SW 1271 (cell line): ENCODE measurements around the gene CAMK2D.

Experiments used
- DNase-seq, 2 experiments: peaks; one replicate each; lab custom pipeline; 2025; lab: John Stamatoyannopoulos, UW

CAMK2D gene

DNA sequence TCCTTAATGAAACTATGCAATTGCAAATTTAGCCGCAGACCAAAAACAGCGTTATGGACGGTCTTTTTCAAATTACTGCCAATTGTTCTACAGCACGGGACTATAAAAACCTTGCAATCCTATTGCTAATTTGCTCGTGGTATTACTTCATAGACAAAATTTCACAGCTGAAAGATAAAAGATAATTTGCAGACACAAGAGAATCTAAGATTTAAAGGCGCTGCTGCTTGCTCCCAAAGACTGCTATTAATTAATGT, 1.4 kb upstream of the CAMK2D start:
- no peak for DNase-seq

DNA sequence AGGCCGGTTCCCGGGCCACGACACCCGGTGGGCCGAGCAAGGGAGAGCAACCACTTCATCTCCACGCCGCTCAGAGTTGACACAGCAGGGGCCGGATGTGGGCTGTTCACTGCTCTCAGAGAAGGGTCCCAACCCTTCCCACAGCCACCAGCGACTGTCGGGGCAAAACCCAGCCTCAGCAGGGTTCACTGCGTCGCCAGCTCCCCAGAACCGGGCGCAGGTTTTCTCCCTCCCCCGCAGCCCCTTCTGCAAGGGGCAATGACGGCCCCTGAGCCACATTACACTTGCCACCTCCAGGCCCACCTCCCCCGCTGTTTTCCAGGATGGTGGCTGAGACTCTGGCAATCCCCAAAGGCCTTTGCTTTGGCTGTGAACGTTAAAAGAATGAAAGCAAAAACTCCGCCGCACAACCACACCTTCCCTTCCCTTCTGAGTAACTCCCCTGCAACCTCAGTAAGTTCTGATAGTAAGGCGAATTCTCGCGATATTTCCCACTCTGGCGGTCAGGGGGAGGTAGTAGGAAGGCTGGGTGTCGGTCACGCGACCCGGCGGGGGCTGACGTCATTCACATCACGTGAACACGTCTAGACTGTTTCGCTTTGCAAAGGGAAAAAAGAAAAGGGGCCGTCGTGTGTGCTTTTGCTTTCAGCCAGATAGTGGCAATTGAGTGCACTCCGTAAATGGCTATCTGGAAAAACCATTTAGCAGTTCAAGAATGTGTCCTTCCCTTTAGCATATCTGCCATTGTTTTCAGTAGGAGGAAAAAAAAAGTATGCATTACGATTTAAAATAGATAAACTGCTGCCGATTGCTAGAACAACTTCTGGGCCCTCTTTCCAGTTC, 869 bp upstream of the CAMK2D start:
- peak; percentile 93 to 96 for DNase-seq

GRCh38 chr4:113760795-113761619, 531 bp downstream of the CAMK2D start:
- DNase-seq = peak; percentile 31 to 49

DNA sequence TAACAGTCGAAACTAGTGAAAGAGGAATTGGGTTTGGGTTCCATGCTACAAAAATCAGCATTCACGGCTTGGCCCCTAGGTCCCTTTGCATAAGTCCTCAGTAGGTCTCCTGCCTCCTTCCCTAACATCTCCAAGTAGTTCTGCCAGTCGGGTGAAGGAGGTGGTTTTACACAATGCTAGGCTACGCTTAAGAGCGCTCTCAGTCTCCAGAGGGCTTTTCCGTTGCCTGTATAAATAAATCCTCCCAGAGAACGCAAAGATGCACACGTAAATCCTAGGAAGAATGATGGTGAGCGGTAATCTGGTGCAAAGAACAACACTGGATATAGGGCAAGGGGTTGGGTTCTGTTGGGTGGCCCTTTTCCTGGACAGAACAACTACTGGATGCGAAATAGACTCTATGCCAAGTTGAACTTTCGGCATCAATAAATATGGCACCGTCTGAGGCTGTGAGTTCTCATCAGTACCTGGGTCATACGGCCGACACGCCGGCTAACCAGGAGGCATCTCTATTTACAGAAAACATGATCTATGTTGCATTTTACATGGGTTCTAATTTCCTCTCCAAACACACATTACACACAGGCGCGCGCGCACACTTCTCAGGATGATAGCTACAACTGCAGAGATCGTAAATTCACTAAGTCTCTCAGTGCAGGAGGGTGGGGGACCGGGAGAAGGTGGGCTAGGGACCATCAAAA, 1.3 kb downstream of the CAMK2D start:
- peak in 1 of 2 experiments; percentile 43 for DNase-seq

DNA sequence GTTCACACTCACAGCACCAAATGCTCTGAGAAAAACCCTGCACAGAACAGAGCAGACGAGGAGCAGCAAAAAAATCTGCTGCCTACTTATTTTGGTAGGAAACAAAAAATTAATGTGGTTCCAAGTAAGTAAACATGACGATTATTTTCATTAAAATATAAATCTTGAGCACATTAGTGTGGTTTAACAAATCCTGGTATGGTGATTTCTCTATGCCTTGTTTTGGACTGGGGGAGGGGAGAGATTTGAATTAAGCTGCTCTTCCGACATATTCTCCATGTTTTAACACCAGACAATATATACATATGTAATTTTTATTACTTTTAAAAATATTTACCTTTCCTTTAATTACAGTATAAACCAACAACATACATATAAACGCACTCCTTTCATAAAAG, 1.8 kb downstream of the CAMK2D start:
- no peak for DNase-seq

DNA sequence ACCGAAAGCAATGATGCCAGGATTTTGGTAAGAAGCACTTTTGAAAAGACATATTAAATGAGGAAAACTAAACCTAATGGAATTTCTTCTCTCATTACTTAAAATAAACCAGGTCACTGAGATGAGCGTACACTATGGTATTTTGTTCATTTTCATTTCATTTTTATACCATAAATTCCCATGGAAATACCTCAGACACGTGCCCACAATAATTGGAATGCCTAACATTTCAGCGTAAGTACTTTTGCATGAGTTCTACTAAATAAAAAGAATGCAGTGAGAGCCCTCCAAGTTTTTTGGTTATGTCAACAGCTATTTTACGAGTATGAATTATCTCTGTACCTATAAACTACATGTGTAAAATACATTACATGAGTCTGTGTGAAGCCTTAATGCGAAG, 3.2 kb downstream of the CAMK2D start:
- DNase-seq = peak in 1 of 2 experiments; percentile 35

DNA sequence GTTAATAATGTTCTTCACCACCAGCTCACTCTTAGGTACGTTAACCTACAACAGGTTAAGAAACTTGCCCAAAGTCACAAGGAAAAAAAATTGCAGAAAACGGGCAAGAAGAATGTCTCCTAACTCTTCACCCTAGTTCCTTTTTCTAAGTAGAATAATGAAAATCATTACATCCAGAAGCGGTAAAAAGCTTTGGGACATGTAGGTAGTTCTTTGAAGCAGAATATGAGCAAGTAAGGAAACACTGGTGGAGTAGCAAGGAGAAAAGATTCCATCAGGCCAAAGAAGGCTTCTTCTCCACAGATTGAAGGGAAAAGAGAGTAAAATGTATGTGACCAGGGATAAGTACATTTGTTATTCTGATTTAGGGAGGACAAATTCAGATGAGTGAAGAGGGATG, 4.1 kb downstream of the CAMK2D start:
- DNase-seq = no peak

GRCh38 chr4:113756005-113756410, 5.5 kb downstream of the CAMK2D start:
- peak in 1 of 2 experiments; percentile 35 for DNase-seq

DNA sequence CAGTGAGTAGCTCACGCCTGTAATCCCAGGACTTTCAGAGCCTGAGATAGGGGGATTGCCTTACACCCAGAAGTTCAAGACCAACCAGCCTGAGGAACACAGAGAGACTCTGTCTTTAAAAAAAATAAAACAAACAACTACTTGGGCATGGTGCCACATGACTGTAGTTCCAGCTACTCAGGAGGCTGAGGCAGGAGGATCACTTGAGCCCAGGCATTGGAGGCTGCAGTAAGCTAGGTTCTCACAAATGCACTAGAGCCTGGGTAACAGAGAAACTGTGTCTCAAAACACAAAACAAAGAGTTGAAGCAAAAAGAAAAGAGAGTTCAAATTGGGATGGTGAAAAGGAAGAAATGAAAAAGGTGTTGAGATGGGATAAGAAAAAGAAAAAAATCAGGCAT, 10.8 kb downstream of the CAMK2D start:
- no peak for DNase-seq

DNA sequence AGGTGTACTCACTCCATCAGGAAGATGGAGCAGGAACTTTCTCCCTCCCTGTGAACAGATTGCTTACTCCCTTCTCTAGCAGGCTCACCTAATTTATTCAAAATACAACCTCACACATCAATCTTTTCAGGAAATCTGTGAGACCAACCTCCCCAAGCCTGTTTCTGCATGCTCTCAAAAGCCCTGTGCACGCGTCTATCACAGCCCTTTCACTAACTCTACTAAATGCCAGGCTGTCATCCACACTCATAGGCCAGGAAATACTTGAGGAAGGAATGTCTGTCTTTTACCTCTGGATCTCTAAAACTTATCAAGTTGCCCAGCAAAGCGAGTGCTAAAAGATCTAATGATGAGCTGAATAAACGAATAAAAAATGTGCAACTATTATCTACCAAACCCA, 11.2 kb downstream of the CAMK2D start:
- no peak for DNase-seq

DNA sequence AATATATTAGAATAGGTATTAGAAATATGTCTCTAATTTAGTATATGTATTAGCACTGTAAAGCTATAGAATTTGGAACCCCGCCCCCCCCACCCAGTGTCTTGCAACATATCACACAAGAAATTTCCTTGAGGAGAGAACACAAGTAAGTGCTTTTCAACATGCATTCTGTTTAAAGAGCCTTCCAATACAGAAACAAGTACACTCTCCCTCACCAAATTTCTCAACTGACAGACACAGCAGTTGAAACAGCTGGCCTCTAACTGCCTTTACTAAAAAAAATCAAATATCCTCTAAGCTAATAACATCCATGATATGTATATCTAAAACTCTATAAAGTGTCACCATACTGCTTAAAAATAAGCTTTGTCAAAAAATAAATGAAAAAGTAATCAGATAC, 12.4 kb downstream of the CAMK2D start:
- DNase-seq = no peak

DNA sequence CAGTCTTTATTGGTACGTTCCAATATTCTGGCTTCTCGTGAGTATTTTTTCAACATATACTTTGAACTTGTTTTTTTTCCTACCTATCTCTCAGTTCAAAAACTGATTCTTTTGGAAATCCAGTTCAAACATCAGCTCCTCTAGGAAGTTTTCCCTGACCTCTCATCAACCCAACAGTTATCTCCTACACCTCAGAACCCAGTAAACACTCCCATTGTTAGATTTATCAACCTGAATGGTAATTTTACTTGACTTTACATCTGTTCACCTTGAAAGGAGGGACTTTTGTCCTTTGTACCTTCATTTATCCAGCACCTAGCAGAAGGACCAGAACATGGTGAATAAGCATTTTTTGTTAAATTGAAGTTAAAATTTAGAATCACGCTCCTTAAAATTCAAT, 13.6 kb downstream of the CAMK2D start:
- DNase-seq = no peak

DNA sequence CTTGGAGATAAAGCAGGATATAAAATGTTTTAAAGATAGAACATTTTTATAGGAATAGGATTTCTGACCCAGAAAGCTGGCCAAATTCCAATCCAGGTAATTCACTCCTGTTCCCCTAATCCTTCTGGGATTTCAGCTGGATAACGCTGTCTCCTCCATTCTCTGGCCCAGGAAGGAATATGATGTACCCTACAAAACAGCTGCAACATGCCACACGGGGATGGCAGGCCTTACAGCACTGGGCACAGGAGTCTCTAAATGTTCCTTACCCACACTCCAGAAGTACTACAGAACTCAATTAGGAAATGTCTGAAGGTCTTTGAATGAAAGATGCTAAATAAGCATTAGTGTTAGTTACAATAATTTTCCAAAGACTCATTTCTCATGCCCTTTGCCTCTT, 15.8 kb downstream of the CAMK2D start:
- no peak for DNase-seq

DNA sequence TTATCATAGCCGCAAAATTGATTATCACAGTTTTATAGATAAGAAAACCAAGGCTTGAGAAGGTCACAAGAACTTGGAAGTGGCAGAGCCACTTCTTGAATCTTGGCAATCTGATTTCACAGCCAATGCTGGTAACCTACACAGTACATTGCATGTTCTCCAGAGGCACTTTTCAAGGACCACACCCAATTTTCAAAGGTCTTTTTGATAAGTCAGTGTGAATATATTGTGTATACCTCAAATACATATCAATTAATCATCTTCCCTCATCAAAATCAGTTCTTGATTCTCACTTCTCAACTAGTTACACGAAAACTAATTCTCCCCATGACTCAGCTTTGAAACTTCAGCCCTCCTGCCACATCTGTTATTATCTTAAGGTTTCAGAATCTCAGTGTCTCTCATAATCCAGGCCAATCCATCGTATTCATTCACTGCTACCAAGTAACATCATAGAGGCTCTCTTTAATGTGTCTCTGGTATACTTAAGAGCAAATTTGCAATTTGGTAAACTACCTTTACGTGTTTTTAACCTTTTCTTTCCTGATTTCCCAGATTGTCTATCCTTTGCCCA, 16.8 kb downstream of the CAMK2D start:
- no peak for DNase-seq

GRCh38 chr4:113743690-113744089, 17.8 kb downstream of the CAMK2D start:
- DNase-seq = no peak

GRCh38 chr4:113742643-113743042, 18.9 kb downstream of the CAMK2D start:
- no peak for DNase-seq

GRCh38 chr4:113741956-113742355, 19.6 kb downstream of the CAMK2D start:
- no peak for DNase-seq

GRCh38 chr4:113740857-113741379, 20.6 kb downstream of the CAMK2D start:
- no peak for DNase-seq

DNA sequence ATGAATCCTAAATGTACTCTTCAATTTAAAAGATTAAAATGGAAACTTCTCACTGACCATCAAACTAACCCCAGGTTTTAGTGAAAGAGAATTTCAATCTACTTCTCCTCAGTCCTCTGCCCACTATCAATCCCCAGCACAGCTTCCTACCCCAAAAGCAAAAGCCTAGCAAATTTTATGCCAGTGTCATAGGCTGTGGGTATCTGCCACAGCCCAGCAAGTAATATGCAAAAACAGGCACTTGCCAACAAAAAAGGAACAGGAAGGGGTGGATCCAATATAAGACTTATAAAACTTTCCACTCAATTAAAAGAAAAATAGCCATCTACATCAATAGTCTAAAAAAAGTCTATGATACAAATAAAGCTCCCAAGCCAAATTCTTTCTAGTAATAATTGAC, 22.3 kb downstream of the CAMK2D start:
- no peak for DNase-seq

DNA sequence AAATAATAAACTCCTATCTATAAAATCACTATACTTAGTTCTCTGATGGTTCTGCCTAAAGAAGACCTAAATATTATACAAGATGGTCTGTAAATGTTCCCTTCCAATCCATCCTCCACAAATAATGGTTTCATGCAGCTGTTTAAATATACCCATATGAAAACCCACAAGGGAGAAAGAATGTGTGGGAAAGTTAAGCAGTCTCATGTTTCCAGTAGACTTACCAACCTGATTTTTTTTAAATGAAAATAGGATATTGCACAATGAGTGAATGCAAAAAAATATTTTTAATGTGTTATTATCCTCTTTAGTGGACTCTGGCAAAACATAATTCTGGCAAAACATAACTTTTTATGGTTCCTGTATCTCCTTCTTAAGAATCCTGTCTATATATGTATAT, 23.3 kb downstream of the CAMK2D start:
- no peak for DNase-seq

- DNase-seq = no peak
Measured at GRCh38 chr4:113733685-113734084, 27.9 kb downstream of the CAMK2D start.

DNA sequence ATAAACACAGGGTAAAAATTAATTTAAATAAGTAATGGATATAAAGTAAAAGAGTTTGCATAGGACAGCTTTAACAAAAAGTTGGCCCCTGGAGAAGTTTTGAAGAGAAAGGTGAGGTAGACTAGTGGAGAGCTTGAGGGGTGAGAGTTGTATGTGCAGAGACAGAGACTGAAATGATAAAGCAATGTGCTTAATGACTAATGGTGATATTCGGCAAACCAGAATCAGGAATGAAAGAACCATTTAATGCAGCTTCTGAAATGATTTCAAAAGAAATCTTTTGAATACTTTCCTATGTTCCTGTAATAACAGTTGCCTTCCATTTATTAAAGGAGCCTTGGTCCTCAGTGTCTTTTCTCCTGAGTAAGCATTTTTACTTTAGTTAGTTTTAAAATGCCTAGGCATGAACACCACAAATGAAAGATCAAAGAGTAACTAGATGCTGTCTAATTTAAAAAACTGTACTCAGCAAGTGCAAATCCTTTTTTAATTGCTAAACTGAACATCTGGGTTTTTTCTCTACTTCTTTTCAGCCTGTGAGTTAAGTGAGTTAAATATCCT, 28.5 kb downstream of the CAMK2D start:
- no peak for DNase-seq
